ENCODE data around the gene CTNND2. TPM values are rescaled to one million over a fixed set of nuclear protein-coding genes. Genes with fewer than 3 reads are reported as not detected.

Gene CTNND2
- total RNA-seq, 1 experiment from 2014 or later, result 7.0 TPM

GRCh38 chr5:11491404-11492075 lies 412.7 kb downstream of the CTNND2 start:
- no peak overlapping the region for H3K9ac ChIP-seq (ENCODE audit: extremely low read depth, insufficient read length, low read length)
- no peaks in the 10 kb centered on the region for H3K79me1 ChIP-seq (ENCODE audit: insufficient read depth, low read depth, low read length, poor library complexity, severe bottlenecking)
- Mint-ChIP-seq H3K27ac (no peak overlapping the region), H3K36me3 (ENCODE audit: insufficient read depth in 1 of 3, low read depth in 3 of 3) (no peaks in the 10 kb centered on the region), H3K27me3 (ENCODE audit: low read depth) (no peaks in the 10 kb centered on the region), H3K9me3 (no peaks in the 10 kb centered on the region), H3K4me3 (no peak overlapping the region), H3K4me1 (peaks cover 0 to 3% of the 10 kb centered on the region in 2 experiments; a peak in 2 of 4 replicates)
- H2BK15ac ChIP-seq (ENCODE audit: low read depth, low read length), result no peak overlapping the region
- H3K9me3 ChIP-seq (ENCODE audit: control insufficient read depth, low read depth, low read length), result no peaks in the 10 kb centered on the region
- H3K14ac ChIP-seq (ENCODE audit: insufficient read depth, low read length), result no peak overlapping the region
- H2BK12ac ChIP-seq (ENCODE audit: insufficient read length, low read depth, low read length), result no peak overlapping the region
- no peak overlapping the region for H3K4me2 ChIP-seq (ENCODE audit: insufficient read depth, insufficient read length, low read length)
- no peak overlapping the region for H4K91ac ChIP-seq (ENCODE audit: insufficient read length, low read depth, low read length)
- no peak overlapping the region for H3T11ph ChIP-seq (ENCODE audit: low read length)
- no peaks in the 10 kb centered on the region for H4K20me1 ChIP-seq (ENCODE audit: control insufficient read depth, insufficient read depth, insufficient read length)
- no peak overlapping the region for H3K23ac ChIP-seq (ENCODE audit: insufficient read length, low read depth, low read length)
- no peak overlapping the region for H4K5ac ChIP-seq (ENCODE audit: insufficient read length, low read depth, low read length)
- H3K79me2 ChIP-seq (ENCODE audit: insufficient read depth, low read length), result no peaks in the 10 kb centered on the region
- H4K8ac ChIP-seq (replicated peaks; ENCODE audit: insufficient read length, low read depth, low read length), result no peak overlapping the region
- no peak overlapping the region for H2AFZ ChIP-seq (ENCODE audit: low read length)
- no peak overlapping the region for H3K18ac ChIP-seq (ENCODE audit: insufficient read length, low read depth, low read length)
- H2BK5ac ChIP-seq (ENCODE audit: insufficient read length, low read length), result no peak overlapping the region
- H2BK120ac ChIP-seq (ENCODE audit: low read depth, low read length, poor library complexity, severe bottlenecking), result no peak overlapping the region
- no peaks in the 10 kb centered on the region for H3K4me1 ChIP-seq (ENCODE audit: insufficient read depth, low read length)
- H3K56ac ChIP-seq (ENCODE audit: insufficient read length, low read depth, low read length), result no peak overlapping the region
- no peak overlapping the region for H2AK5ac ChIP-seq (ENCODE audit: insufficient read length, low read length)
- no peak overlapping the region for H3K27ac ChIP-seq (ENCODE audit: insufficient read length, low read depth, low read length)
- no CpG with 5 or more reads among the region's 7 CpGs for WGBS (ENCODE audit: extremely low coverage, insufficient read length, low lambda C conversion rate)
- no peak overlapping the region for H2BK20ac ChIP-seq (ENCODE audit: low read depth, low read length, poor library complexity, severe bottlenecking)
- no peaks in the 10 kb centered on the region for H3K23me2 ChIP-seq (ENCODE audit: insufficient read length, low read depth, low read length, poor library complexity, severe bottlenecking)
- no peak for TF ChIP-seq CTCF (conservative IDR thresholded peaks at IDR 0.05)
- no peaks in the 10 kb centered on the region for H3K27me3 ChIP-seq (ENCODE audit: insufficient read depth, low read length)
- no peak overlapping the region for H3K4ac ChIP-seq (ENCODE audit: low read depth, low read length)
- DNase-seq, result no peak
